Measurements from ENCODE around the gene DAB1. TPM values are rescaled to one million over a fixed set of nuclear protein-coding genes. Genes with fewer than 3 reads are reported as not detected.

The DAB1 gene
- total RNA-seq, 1 donor from 2014 or later, result 19.1 TPM

GRCh38 chr1:57269630-57270225 lies 154.1 kb downstream of the DAB1 start:
- no peak for DNase-seq (ENCODE audit: low spot score)
- Mint-ChIP-seq H3K4me1 (ENCODE audit: unreplicated experiment) (peaks cover 17% of the 10 kb centered on the region), H3K27me3 (ENCODE audit: unreplicated experiment) (no peaks in the 10 kb centered on the region), H3K9me3 (ENCODE audit: unreplicated experiment) (no peaks in the 10 kb centered on the region), H3K4me3 (ENCODE audit: unreplicated experiment) (no peak overlapping the region), H3K27ac (ENCODE audit: unreplicated experiment) (no peak overlapping the region), H3K36me3 (ENCODE audit: low read depth, unreplicated experiment) (no peaks in the 10 kb centered on the region)
- no peak for TF ChIP-seq CTCF (IDR thresholded peaks at IDR 0.05; ENCODE audit: unreplicated experiment)

- no peak overlapping the region for H3K27ac Mint-ChIP-seq (ENCODE audit: unreplicated experiment)
- H3K9me3 Mint-ChIP-seq (ENCODE audit: unreplicated experiment), result no peaks in the 10 kb centered on the region
- no peak for TF ChIP-seq CTCF (IDR thresholded peaks at IDR 0.05; ENCODE audit: unreplicated experiment)
- peaks cover 9% of the 10 kb centered on the region for H3K4me1 Mint-ChIP-seq (ENCODE audit: unreplicated experiment)
- no peak overlapping the region for H3K4me3 Mint-ChIP-seq (ENCODE audit: unreplicated experiment)
- H3K36me3 Mint-ChIP-seq (ENCODE audit: low read depth, unreplicated experiment), result no peaks in the 10 kb centered on the region
- DNase-seq (ENCODE audit: low spot score), result no peak
- no peaks in the 10 kb centered on the region for H3K27me3 Mint-ChIP-seq (ENCODE audit: unreplicated experiment)
These were observed 158.8 kb downstream of the DAB1 start for GRCh38 chr1:57265104-57265503.

- no peak for DNase-seq (ENCODE audit: low spot score)
- no peak for TF ChIP-seq CTCF (IDR thresholded peaks at IDR 0.05; ENCODE audit: unreplicated experiment)
- Mint-ChIP-seq H3K9me3 (ENCODE audit: unreplicated experiment) (no peaks in the 10 kb centered on the region), H3K27me3 (ENCODE audit: unreplicated experiment) (peaks cover 2% of the 10 kb centered on the region), H3K4me1 (ENCODE audit: unreplicated experiment) (no peaks in the 10 kb centered on the region), H3K27ac (ENCODE audit: unreplicated experiment) (no peak overlapping the region), H3K4me3 (ENCODE audit: unreplicated experiment) (no peak overlapping the region), H3K36me3 (ENCODE audit: low read depth, unreplicated experiment) (no peaks in the 10 kb centered on the region)
These were observed 161.4 kb downstream of the DAB1 start for GRCh38 chr1:57262472-57262871.

GRCh38 chr1:57258557-57259325 lies 165.1 kb downstream of the DAB1 start:
- Mint-ChIP-seq H3K4me1 (ENCODE audit: unreplicated experiment) (no peaks in the 10 kb centered on the region), H3K4me3 (ENCODE audit: unreplicated experiment) (no peak overlapping the region), H3K36me3 (ENCODE audit: low read depth, unreplicated experiment) (no peaks in the 10 kb centered on the region), H3K9me3 (ENCODE audit: unreplicated experiment) (no peaks in the 10 kb centered on the region), H3K27me3 (ENCODE audit: unreplicated experiment) (peaks cover 2% of the 10 kb centered on the region), H3K27ac (ENCODE audit: unreplicated experiment) (no peak overlapping the region)
- no peak for TF ChIP-seq CTCF (IDR thresholded peaks at IDR 0.05; ENCODE audit: unreplicated experiment)
- DNase-seq (ENCODE audit: low spot score), result no peak

- no peak for TF ChIP-seq CTCF (IDR thresholded peaks at IDR 0.05; ENCODE audit: unreplicated experiment)
- Mint-ChIP-seq H3K4me3 (ENCODE audit: unreplicated experiment) (no peak overlapping the region), H3K27ac (ENCODE audit: unreplicated experiment) (no peak overlapping the region), H3K27me3 (ENCODE audit: unreplicated experiment) (peaks cover 2% of the 10 kb centered on the region), H3K9me3 (ENCODE audit: unreplicated experiment) (no peaks in the 10 kb centered on the region), H3K36me3 (ENCODE audit: low read depth, unreplicated experiment) (no peaks in the 10 kb centered on the region), H3K4me1 (ENCODE audit: unreplicated experiment) (no peaks in the 10 kb centered on the region)
- no peak for DNase-seq (ENCODE audit: low spot score)
These were observed 167.9 kb downstream of the DAB1 start for GRCh38 chr1:57255945-57256344.

Measured in endothelial cell (in vitro differentiated cells).